ENCODE measurements around the gene HOXC12.
A peak's percentile ranks its signal among the peaks of the same experiment; 100 is the strongest.

HOXC12 gene

GRCh38 chr12:53954694-53955035 lies at the start of gene HOXC12:
TSS of gene HOXC12 (plus strand) at chr12:53954903. CDS start at chr12:53954930, 27 bp downstream.
- DNase-seq (ENCODE audit: low read depth): no peak

DNA sequence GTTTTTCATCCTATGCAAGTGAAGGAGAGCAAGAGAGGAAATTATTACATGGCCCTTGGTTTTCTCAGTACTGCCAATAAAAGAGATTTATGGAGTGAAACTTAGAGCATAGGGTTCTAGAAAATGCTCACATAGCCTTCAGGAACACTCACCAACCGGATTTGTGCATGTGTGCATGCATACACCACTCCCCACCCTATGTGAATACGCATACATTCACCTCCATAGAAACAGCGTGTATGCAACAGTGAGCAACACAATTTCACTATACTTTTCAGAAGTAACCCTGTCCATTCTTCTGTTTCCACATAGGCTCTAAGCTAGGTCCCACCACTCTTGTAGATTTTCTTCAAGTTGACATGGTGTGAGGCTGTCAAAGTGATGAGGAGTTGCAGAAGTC lies 47.6 kb upstream of the HOXC12 start:
- no peak for DNase-seq (ENCODE audit: low read depth)

GRCh38 chr12:53916788-53917655 lies 37.7 kb upstream of the HOXC12 start:
- DNase-seq (ENCODE audit: low read depth): no peak

- DNase-seq (ENCODE audit: low read depth): no peak
Measured at GRCh38 chr12:53924521-53925405, 29.9 kb upstream of the HOXC12 start.

DNA sequence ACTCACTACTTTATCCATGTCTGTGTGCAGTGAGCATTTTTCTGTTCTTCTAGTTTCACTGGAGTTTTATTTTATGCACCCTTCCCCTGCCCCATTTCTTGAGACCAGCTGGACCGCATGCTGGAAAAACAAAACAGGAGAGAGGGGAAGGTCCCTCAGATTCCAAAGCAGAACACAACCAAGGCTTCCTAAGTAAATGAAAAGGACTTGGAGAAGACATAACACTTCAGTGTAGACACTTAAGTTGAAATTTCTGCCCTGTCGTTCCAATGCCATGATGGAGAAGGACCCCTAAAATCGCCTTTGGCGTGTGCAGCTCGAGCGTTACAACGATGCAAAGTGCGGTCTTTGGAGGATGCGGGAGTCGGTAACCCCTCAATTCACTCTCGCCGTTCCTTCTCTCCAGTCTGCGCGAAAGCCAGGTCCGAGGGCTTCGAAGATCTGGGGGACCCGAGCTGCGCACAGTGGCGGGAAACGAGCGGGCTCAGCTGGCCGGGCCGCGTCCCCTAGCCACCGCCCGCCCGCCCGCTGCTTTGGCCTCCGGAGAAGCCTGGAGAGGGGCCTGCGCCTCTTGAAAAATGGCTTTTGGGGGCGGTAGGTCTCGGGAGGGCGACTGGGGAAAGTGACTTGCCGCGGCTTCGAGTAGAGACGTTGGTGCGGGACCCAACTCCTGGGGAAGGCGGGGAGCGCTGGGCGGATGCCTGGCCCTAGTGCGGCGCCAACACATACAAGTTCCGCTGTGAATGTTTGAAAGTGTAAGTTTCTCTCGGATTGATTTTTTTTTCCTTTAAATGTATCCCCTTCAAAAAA lies 27.3 kb upstream of the HOXC12 start:
- no peak for DNase-seq (ENCODE audit: low read depth)

DNA sequence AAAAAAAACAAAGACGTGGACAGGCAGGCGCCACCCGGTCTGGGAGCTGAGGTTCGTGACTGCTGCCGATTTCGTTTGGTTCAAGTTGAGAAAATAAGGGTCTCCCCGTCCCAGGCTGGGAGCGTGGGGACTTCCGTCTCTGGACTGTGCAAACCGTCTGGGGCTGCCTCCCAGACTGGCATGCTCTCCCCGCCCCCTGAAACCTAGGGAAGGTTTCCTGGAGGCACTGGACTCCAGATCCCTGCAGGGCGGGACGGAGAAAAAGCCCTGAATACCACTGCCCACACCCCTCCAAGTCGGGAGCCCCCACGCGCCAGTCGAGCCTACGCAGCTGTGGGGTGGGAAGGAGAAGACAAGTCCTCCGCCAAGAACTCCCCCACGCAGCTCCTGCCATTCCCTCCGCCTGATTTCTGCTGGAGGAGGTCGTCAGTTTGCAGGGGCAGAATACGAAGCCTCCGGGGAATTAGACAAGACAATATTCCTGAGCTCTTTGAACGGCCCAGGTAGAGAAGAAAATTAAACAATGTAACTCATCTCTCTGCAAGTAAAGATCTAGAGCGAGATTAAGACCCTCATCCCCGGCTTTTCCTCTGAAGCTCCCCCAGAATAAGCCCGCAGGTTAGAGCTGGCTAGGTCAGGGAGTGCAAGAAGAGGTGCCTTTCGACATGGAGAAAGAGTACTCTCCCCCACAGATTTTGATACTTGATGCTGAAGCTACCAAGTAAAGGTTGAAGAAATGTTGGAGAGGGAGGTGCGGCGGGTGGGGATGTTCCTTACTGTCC lies 26.5 kb upstream of the HOXC12 start:
- no peak for DNase-seq (ENCODE audit: low read depth)

DNA sequence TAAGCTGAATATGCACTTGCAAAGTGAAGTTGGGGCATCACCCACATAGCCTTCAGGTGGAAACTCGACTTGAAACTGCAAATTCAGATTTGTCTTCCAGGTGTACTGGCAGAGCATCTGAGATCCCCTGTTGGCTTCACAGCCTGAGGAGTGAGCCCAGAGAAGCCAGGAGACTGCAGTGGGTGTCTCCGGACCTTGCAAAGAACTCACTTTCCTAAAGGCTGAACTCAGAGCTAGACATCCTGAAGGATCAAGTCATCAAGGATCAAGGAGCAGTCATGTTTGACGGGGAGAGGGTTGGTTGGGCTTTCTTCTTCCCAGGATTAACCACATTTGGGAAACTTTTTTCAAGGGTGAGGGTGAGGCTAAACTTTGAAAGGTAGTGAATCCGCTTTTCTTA lies 25.2 kb upstream of the HOXC12 start:
- no peak for DNase-seq (ENCODE audit: low read depth)

DNA sequence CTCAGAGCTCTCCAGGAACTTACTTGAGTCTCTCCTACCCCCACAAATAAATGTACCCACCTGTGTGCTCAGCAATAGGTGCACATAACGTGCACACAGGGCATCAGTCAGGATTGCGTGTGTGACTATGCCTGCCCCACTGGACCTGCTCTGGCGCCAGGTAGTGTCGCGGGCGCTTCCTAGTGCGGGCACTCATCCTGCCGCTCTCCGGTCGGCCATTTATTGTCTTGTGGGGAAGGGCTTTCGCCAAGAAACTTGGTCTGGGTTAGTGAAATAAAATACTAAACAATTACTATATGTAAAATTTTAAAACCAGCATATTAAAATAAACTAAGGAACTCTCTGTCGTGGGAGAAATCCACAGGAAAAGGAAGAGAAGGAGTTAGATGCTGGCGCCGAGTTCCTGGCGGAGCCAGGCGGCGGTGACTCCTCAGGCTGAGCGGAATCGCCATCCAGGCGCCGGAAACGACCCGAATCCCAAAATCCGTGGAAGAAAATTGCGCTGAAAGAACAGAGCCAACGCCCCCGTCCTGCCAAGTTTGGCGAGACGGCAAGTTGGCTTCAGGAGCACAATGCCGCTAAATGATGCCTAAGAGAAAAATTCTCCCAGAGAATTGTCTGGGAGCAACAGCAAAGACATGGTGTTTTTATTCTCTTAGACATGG lies 24.0 kb upstream of the HOXC12 start:
- no peak for DNase-seq (ENCODE audit: low read depth)

GRCh38 chr12:53931844-53932581 lies 22.7 kb upstream of the HOXC12 start:
- no peak for DNase-seq (ENCODE audit: low read depth)

GRCh38 chr12:53932915-53933314 lies 21.8 kb upstream of the HOXC12 start:
- DNase-seq (ENCODE audit: low read depth): no peak

GRCh38 chr12:53935383-53936341 lies 19.0 kb upstream of the HOXC12 start:
- no peak for DNase-seq (ENCODE audit: low read depth)

DNA sequence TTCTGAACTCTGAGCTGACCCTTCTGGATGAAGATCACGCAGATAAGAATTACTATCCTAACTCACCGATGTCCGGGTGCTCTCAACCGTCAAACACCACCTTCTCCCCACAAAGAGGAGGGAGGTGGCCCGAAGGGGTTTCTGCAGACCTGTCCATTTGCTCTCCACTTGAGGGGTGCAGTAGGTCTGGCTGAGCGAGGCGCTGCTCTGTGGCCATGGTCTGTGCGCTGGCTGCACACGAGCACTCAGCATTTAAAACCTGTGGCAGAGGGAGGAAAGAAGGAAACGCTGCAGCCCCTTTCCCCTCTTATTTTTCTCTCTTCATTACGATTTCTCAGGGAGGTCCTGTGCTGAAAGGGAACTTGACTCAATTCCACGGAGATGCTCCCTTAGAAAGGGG lies 17.6 kb upstream of the HOXC12 start:
- DNase-seq (ENCODE audit: low read depth): no peak

GRCh38 chr12:53937596-53938325 lies 16.9 kb upstream of the HOXC12 start:
- DNase-seq (ENCODE audit: low read depth): no peak

DNA sequence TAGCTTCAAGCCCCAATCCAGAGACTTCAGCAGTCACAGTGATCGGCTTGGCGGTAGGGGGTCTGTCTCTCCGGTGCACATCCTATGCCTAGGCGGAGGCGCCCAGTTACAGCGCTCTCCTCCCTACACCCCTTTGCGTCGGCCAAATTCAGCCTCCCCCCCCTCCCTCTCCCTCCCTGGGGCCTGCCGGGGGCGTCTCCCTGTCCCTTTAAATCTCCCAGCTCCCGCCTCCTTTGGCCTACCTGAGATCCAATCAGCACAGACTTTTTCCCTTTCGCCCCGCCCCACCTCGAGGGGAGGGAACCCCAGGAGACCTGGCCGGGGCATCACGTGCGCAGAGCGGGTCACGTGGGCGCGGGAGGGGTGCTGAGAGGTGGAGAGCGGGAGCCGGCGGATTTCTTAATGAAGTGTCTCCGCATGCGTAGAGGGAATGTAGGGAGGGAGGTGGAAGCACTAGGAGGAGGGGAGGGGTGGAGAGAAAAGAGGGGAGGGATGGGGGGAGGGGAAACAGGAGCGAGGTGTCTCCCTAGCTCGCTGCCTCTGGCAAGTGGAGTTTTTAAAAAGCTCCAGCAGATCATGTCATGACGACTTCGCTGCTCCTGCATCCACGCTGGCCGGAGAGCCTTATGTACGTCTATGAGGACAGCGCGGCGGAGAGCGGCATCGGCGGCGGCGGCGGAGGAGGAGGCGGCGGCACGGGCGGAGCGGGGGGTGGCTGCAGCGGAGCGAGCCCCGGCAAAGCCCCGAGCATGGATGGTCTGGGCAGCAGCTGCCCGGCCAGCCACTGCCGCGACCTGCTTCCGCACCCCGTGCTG lies 16.2 kb upstream of the HOXC12 start, which contains the start of gene HOXC13:
Gene HOXC13 (plus strand): TSS at position 506 of the 815 bp plus-strand sequence. CDS start 76 bp downstream, at position 582.
- no peak for DNase-seq (ENCODE audit: low read depth)

DNA sequence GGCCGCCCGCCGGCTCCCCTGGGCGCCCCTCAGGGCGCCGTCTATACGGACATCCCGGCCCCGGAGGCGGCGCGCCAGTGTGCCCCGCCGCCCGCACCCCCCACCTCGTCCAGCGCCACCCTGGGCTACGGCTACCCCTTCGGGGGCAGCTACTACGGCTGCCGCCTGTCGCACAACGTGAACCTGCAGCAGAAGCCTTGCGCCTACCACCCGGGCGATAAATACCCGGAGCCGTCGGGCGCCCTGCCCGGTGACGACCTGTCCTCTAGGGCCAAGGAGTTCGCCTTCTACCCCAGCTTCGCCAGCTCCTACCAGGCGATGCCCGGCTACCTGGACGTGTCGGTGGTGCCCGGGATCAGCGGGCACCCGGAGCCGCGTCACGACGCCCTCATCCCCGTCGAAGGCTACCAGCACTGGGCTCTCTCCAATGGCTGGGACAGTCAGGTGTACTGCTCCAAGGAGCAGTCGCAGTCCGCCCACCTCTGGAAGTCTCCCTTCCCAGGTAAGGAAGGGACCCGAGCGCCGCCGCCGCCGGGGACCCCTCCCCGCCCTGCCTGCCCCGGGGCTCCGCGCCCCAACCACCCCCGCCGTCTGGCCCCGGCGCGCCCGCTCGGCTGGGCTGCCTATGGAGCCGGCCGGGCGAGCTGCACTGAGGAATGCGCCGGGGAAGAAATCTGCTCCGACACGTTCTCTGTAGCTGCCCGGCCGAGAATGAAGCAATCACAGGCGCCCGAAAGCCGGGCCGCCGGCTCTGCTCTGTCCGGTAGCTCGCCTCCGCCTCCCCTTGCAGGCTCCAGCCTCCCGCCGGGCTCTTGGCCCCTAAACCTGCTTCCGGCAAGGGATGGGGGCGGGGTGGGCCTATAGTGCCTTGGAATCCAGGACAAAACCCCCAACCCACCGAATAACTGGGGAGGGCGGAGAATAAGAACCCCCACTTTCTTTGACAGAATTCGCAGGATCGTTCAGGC lies 15.3 kb upstream of the HOXC12 start:
- DNase-seq (ENCODE audit: low read depth): peak; percentile 47

- DNase-seq (ENCODE audit: low read depth): no peak
Measured at GRCh38 chr12:53940443-53941014, 14.2 kb upstream of the HOXC12 start.

Data from iris pigment epithelial cell (primary cell).